GM12878 (cell line): ENCODE measurements around the gene GARNL3.

Source experiments
- CEBPB ChIP-seq, 2 experiments: fragments of 150-350 bp in 1 of 2; IDR thresholded peaks; 2 replicates each; pipeline ENCODE4 v1.6.1; 2012 to 2014; ENCODE audit warnings: low read depth in 2 of 2, low read length in 2 of 2, borderline replicate concordance in 1 of 2, inconsistent platforms in 1 of 2
- EED ChIP-seq: sonication (generic); IDR thresholded peaks from 2 replicates; pipeline ENCODE4 v1.6.1; 2016; ENCODE audit warnings: antibody characterized with exemption, low read depth
- ETV6 ChIP-seq, 2 experiments: fragments of 450-650 bp in 1 of 2; IDR thresholded peaks in 1 of 2; conservative IDR thresholded peaks in 1 of 2; 2 replicates each; pipeline ENCODE4 v1.6.1; 2014; ENCODE audit warnings: antibody characterized with exemption in 1 of 2, borderline replicate concordance in 1 of 2, low read depth in 1 of 2, mild to moderate bottlenecking in 1 of 2, moderate library complexity in 1 of 2
- FOXM1 ChIP-seq: IDR thresholded peaks from 2 replicates; pipeline ENCODE4 v1.6.1; 2012; ENCODE audit warnings: low read depth, mild to moderate bottlenecking, inconsistent platforms, low read length, moderate library complexity
- NBN ChIP-seq: fragments of 450-650 bp; IDR thresholded peaks from 2 replicates; pipeline ENCODE4 v1.6.1; 2016
- POLR2AphosphoS2 ChIP-seq: IDR thresholded peaks from 2 replicates; pipeline ENCODE4 v1.6.1; 2011; ENCODE audit warnings: low read depth, mild to moderate bottlenecking, low read length, improper control_type of control experiment, moderate library complexity
- SIN3A ChIP-seq: IDR thresholded peaks from 2 replicates; pipeline ENCODE4 v1.6.1; 2012; ENCODE audit warnings: low read depth, low read length, improper control_type of control experiment
- TARDBP ChIP-seq: IDR thresholded peaks from 2 replicates; pipeline ENCODE4 v1.6.1; 2016; ENCODE audit warnings: borderline replicate concordance
- TCF12 ChIP-seq: IDR thresholded peaks from 2 replicates; pipeline ENCODE4 v1.6.1; 2011; ENCODE audit warnings: low read depth, mild to moderate bottlenecking, low read length
- ZNF207 ChIP-seq: fragments of 450-650 bp; IDR thresholded peaks from 2 replicates; pipeline ENCODE4 v1.6.1; 2014; ENCODE audit warnings: antibody characterized with exemption, mild to moderate bottlenecking, borderline replicate concordance
- TF ChIP-seq, protein P1 (sequence below), 3 experiments: IDR thresholded peaks in 2 of 3; conservative IDR thresholded peaks in 1 of 3; 2 replicates each; pipeline ENCODE4 v1.5.1; 2011; ENCODE audit warnings: low read depth in 3 of 3, low read length in 3 of 3, mild to moderate bottlenecking in 3 of 3, control low read depth in 2 of 3, moderate library complexity in 2 of 3, inconsistent platforms in 1 of 3, mixed read lengths in 1 of 3; ENCODE audit not compliant: control insufficient read depth in 2 of 3, insufficient read depth in 1 of 3; ENCODE audit errors: extremely low read depth in 1 of 3
- TF ChIP-seq, protein P2 (sequence below): fragments of 450-650 bp; formaldehyde crosslinking; IDR thresholded peaks from 2 replicates; pipeline ENCODE4 v1.5.0; 2022; ENCODE audit warnings: mild to moderate bottlenecking, missing genetic modification characterization
- TF ChIP-seq, protein P3 (sequence below): fragments of 450-650 bp; IDR thresholded peaks from 2 replicates; pipeline ENCODE4 v1.6.1; 2017; ENCODE audit warnings: borderline replicate concordance
- TF ChIP-seq, protein P4 (sequence below): IDR thresholded peaks from 2 replicates; pipeline ENCODE4 v1.6.1; 2012; ENCODE audit warnings: low read depth, low read length, improper control_type of control experiment

DNA sequence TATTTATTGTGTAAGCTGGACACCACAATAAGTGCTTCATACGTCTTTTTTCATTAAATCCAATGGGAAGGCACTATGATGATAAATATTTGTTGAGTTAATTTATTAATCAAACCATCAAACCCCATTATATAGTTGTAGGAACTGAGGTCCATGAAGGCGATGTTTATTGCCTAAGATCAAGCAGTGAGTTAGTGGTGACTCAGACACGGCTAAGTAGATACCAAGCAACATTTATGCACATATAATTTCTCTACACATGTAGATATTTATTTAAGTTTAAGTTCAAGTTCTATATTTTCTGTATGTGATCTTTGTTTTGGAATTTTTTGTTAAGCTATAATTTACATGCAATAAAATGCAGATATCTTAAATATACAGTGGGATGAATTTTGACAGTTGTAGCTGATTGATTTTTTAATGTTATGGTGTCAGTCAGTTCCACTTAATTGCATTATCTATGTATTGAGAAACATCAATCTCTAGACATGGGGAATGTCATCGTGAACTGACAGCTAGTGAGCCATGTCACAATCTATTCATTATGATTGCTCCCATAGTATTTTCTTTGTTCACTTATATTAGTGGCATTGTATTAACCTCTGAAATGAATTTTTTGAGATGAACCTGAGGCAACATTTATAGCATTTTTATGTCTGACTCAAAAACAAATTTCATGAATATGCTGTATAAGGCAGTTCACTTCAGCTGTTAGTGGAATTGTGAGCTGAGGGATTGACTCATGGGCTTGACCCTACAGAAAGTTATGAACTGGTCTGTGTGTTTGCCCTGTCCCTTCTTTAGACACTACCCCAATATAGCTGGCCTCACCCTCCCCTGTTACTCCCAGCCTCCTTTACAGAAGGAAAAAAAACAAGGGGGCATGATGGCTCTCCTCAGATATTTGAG is 11.9 kb upstream of the GARNL3 start:
- TF ChIP-seq ZNF207 (no peak), TCF12 (no peak), TARDBP (no peak), NBN (no peak), SIN3A (no peak), CEBPB (IDR thresholded peaks at IDR 0.05; ENCODE audit: borderline replicate concordance in 1 of 2, low read depth in 2 of 2, low read length in 2 of 2) (no peak), EED (no peak), FOXM1 (no peak), ETV6 (conservative IDR thresholded peaks at IDR 0.05 in 1 of 2, IDR thresholded peaks at IDR 0.05 in 1 of 2; ENCODE audit: borderline replicate concordance in 1 of 2, low read depth in 1 of 2) (no peak), POLR2AphosphoS2 (no peak)
- TF ChIP-seq, protein P1, sequence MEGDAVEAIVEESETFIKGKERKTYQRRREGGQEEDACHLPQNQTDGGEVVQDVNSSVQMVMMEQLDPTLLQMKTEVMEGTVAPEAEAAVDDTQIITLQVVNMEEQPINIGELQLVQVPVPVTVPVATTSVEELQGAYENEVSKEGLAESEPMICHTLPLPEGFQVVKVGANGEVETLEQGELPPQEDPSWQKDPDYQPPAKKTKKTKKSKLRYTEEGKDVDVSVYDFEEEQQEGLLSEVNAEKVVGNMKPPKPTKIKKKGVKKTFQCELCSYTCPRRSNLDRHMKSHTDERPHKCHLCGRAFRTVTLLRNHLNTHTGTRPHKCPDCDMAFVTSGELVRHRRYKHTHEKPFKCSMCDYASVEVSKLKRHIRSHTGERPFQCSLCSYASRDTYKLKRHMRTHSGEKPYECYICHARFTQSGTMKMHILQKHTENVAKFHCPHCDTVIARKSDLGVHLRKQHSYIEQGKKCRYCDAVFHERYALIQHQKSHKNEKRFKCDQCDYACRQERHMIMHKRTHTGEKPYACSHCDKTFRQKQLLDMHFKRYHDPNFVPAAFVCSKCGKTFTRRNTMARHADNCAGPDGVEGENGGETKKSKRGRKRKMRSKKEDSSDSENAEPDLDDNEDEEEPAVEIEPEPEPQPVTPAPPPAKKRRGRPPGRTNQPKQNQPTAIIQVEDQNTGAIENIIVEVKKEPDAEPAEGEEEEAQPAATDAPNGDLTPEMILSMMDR (IDR thresholded peaks at IDR 0.05 in 2 of 3, conservative IDR thresholded peaks at IDR 0.05 in 1 of 3; ENCODE audit: control insufficient read depth in 2 of 3, extremely low read depth in 1 of 3, insufficient read depth in 1 of 3, low read depth in 3 of 3, low read length in 3 of 3): no peak
- TF ChIP-seq, protein P2, sequence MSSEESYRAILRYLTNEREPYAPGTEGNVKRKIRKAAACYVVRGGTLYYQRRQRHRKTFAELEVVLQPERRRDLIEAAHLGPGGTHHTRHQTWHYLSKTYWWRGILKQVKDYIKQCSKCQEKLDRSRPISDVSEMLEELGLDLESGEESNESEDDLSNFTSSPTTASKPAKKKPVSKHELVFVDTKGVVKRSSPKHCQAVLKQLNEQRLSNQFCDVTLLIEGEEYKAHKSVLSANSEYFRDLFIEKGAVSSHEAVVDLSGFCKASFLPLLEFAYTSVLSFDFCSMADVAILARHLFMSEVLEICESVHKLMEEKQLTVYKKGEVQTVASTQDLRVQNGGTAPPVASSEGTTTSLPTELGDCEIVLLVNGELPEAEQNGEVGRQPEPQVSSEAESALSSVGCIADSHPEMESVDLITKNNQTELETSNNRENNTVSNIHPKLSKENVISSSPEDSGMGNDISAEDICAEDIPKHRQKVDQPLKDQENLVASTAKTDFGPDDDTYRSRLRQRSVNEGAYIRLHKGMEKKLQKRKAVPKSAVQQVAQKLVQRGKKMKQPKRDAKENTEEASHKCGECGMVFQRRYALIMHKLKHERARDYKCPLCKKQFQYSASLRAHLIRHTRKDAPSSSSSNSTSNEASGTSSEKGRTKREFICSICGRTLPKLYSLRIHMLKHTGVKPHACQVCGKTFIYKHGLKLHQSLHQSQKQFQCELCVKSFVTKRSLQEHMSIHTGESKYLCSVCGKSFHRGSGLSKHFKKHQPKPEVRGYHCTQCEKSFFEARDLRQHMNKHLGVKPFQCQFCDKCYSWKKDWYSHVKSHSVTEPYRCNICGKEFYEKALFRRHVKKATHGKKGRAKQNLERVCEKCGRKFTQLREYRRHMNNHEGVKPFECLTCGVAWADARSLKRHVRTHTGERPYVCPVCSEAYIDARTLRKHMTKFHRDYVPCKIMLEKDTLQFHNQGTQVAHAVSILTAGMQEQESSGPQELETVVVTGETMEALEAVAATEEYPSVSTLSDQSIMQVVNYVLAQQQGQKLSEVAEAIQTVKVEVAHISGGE (CRISPR knock-in tag): no peak
- TF ChIP-seq, protein P3, sequence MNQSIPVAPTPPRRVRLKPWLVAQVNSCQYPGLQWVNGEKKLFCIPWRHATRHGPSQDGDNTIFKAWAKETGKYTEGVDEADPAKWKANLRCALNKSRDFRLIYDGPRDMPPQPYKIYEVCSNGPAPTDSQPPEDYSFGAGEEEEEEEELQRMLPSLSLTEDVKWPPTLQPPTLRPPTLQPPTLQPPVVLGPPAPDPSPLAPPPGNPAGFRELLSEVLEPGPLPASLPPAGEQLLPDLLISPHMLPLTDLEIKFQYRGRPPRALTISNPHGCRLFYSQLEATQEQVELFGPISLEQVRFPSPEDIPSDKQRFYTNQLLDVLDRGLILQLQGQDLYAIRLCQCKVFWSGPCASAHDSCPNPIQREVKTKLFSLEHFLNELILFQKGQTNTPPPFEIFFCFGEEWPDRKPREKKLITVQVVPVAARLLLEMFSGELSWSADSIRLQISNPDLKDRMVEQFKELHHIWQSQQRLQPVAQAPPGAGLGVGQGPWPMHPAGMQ: no peak
- TF ChIP-seq, protein P4, sequence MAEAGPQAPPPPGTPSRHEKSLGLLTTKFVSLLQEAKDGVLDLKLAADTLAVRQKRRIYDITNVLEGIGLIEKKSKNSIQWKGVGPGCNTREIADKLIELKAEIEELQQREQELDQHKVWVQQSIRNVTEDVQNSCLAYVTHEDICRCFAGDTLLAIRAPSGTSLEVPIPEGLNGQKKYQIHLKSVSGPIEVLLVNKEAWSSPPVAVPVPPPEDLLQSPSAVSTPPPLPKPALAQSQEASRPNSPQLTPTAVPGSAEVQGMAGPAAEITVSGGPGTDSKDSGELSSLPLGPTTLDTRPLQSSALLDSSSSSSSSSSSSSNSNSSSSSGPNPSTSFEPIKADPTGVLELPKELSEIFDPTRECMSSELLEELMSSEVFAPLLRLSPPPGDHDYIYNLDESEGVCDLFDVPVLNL: no peak
